T-cell (primary cell): ENCODE measurements around the gene YWHAH. TPM values are rescaled to one million over a fixed set of nuclear protein-coding genes. Genes with fewer than 3 reads are reported as not detected.

Experiments used
- ATAC-seq, 4 experiments: fragments of 200-7000 bp in 3 of 4; fragments of 150-1000 bp in 1 of 4; cut with Tn5 transposase; replicated peaks in 1 of 4; 1 replicate in 3 of 4; 2 replicates in 1 of 4; pipeline ENCODE4 v1.10.0; 2021; ENCODE audit warnings: moderate library complexity in 3 of 4, mild to moderate bottlenecking in 2 of 4, moderate number of reproducible peaks in 1 of 4
- CTCF ChIA-PET, 2 donors: fragments of 300-600 bp; sonication (Branson Sonifier 250); formaldehyde crosslinking; loops; one replicate each; lab custom pipeline; 2022; ENCODE audit warnings: antibody characterized with exemption in 2 of 2; lab: Charles Lee
- POLR2A ChIA-PET, 2 donors: fragments of 300-600 bp; sonication (Branson Sonifier 250); formaldehyde crosslinking; loops; one replicate each; lab custom pipeline; 2022; ENCODE audit warnings: antibody characterized with exemption in 2 of 2; lab: Charles Lee
- DNase-seq, 35 experiments: peaks; one replicate each; pipeline versions ENCODE4 v3.0.0 to v3.0.0-alpha.2; 2013 to 2023
- H3K27ac ChIP-seq: one replicate; pipeline ENCODE4 v1.5.1; 2013; ENCODE audit warnings: low read length
- H3K27me3 ChIP-seq, 2 experiments: replicated peaks in 1 of 2; 1 replicate in 1 of 2; 2 replicates in 1 of 2; pipeline versions ENCODE4 v1.6.1 to v1.7.0; 2013; ENCODE audit warnings: low read length in 1 of 2, mixed read lengths in 1 of 2; ENCODE audit not compliant: control insufficient read depth in 2 of 2, insufficient read depth in 2 of 2; ENCODE audit errors: extremely low read depth in 1 of 2
- H3K36me3 ChIP-seq, 2 donors: 1 replicate in 1 of 2; 2 replicates in 1 of 2; pipeline versions ENCODE4 v1.6.1 to v1.7.0; 2013; ENCODE audit warnings: low read length in 1 of 2; ENCODE audit not compliant: control insufficient read depth in 2 of 2, insufficient read depth in 1 of 2; ENCODE audit errors: extremely low read depth in 1 of 2
- H3K4me1 ChIP-seq, 2 experiments: 1 replicate in 1 of 2; 2 replicates in 1 of 2; pipeline versions ENCODE4 v1.6.1 to v1.7.0; 2013; ENCODE audit warnings: low read length in 2 of 2, mixed read lengths in 1 of 2; ENCODE audit not compliant: insufficient read depth in 2 of 2, control insufficient read depth in 1 of 2; ENCODE audit errors: extremely low read depth in 1 of 2
- H3K4me3 ChIP-seq, 2 donors: 1 replicate in 1 of 2; 2 replicates in 1 of 2; pipeline versions ENCODE4 v1.5.1 to v1.7.0; 2013; ENCODE audit warnings: mild to moderate bottlenecking in 2 of 2, low read length in 1 of 2, moderate library complexity in 1 of 2; ENCODE audit not compliant: control insufficient read depth in 1 of 2; ENCODE audit errors: extremely low read depth in 1 of 2
- H3K9me3 ChIP-seq: 2 replicates; pipeline ENCODE4 v1.7.0; 2013
- H3K27ac Mint-ChIP-seq, 2 donors: one replicate each; pipeline ENCODE4 v1.8.0; 2020 to 2021; ENCODE audit warnings: mild to moderate bottlenecking in 2 of 2, mixed read lengths in 2 of 2
- H3K27me3 Mint-ChIP-seq, 2 donors: one replicate each; pipeline ENCODE4 v1.8.0; 2021 to 2022; ENCODE audit warnings: mixed read lengths in 2 of 2
- H3K36me3 Mint-ChIP-seq: one replicate; pipeline ENCODE4 v1.8.0; 2021; ENCODE audit warnings: mixed read lengths
- H3K4me1 Mint-ChIP-seq, 3 donors: one replicate each; pipeline ENCODE4 v1.8.0; 2020 to 2022; ENCODE audit warnings: mixed read lengths in 3 of 3, mild to moderate bottlenecking in 1 of 3
- H3K4me3 Mint-ChIP-seq, 3 donors: one replicate each; pipeline ENCODE4 v1.8.0; 2020 to 2022; ENCODE audit warnings: mild to moderate bottlenecking in 3 of 3, mixed read lengths in 3 of 3, moderate library complexity in 3 of 3
- H3K9me3 Mint-ChIP-seq, 3 donors: one replicate each; pipeline ENCODE4 v1.8.0; 2020 to 2022; ENCODE audit warnings: mixed read lengths in 3 of 3
- WGBS: methylation state at CpG from one replicate; pipeline ENCODE4 v1.1.5; 2013; ENCODE audit warnings: missing lambda C conversion rate; ENCODE audit not compliant: insufficient coverage; 5-methylcytosine and 5-hydroxymethylcytosine counted together
- total RNA-seq, 35 experiments: library from RNA in 6 of 35; stranded (reverse) in 6 of 35; fragments of 120-200 nt in 1 of 35; gene quantifications; one replicate each; pipeline versions ENCODE4 v1.2.1 to v1.2.4 and lab custom pipeline; 2013 to 2026

The YWHAH gene
- total RNA-seq, 5 donors from 2014 or later (not counting 1 experiment from before 2014, with no cell fraction given): 17.7 to 49.5 (median 42.1) TPM

GRCh38 chr22:31909977-31910376 is 34.4 kb upstream of the YWHAH start:
- H3K27ac ChIP-seq: no peak overlapping the region
- H3K4me3 Mint-ChIP-seq: no peak overlapping the region
- 92% methylated on average over 4 of the region's 5 CpGs for WGBS
- no peaks in the 10 kb centered on the region for H3K9me3 ChIP-seq
- peaks cover 5 to 11% of the 10 kb centered on the region in 2 donors for H3K36me3 ChIP-seq
- ATAC-seq (no peak), DNase-seq (no peak)
- H3K4me1 Mint-ChIP-seq: no peaks in the 10 kb centered on the region
- H3K27me3 Mint-ChIP-seq: no peaks in the 10 kb centered on the region
- no peaks in the 10 kb centered on the region for H3K9me3 Mint-ChIP-seq
- CTCF ChIA-PET: no interaction called here
- POLR2A ChIA-PET: no interaction called here
- no peak overlapping the region for H3K4me3 ChIP-seq
- no peaks in the 10 kb centered on the region for H3K27me3 ChIP-seq
- no peak overlapping the region for H3K27ac Mint-ChIP-seq
- no peaks in the 10 kb centered on the region for H3K4me1 ChIP-seq
- H3K36me3 Mint-ChIP-seq: peaks cover 30% of the 10 kb centered on the region

- H3K4me1 Mint-ChIP-seq: peaks cover 0 to 2% (median 0%) of the 10 kb centered on the region in 3 donors
- H3K9me3 Mint-ChIP-seq: no peaks in the 10 kb centered on the region
- peaks cover 16% of the 10 kb centered on the region for H3K36me3 Mint-ChIP-seq
- CTCF ChIA-PET: no interaction called here
- Histone ChIP-seq H3K27me3 (no peaks in the 10 kb centered on the region), H3K36me3 (peaks cover under 1 to 5% of the 10 kb centered on the region in 2 donors), H3K27ac (no peak overlapping the region), H3K4me1 (no peaks in the 10 kb centered on the region), H3K4me3 (no peak overlapping the region), H3K9me3 (no peaks in the 10 kb centered on the region)
- H3K27ac Mint-ChIP-seq: no peak overlapping the region
- 100% methylated on average over 5 of the region's 7 CpGs for WGBS
- no peaks in the 10 kb centered on the region for H3K27me3 Mint-ChIP-seq
- ATAC-seq: no peak
- no peak for DNase-seq
- POLR2A ChIA-PET: no interaction called here
- no peak overlapping the region for H3K4me3 Mint-ChIP-seq
Observed at GRCh38 chr22:31911565-31912406, 32.5 kb upstream of the YWHAH start.

- Mint-ChIP-seq H3K9me3 (no peaks in the 10 kb centered on the region), H3K27ac (no peak overlapping the region), H3K27me3 (no peaks in the 10 kb centered on the region), H3K4me1 (peaks cover 0 to 6% (median 2%) of the 10 kb centered on the region in 3 donors), H3K4me3 (no peak overlapping the region), H3K36me3 (peaks cover 12% of the 10 kb centered on the region)
- Histone ChIP-seq H3K4me3 (no peak overlapping the region), H3K27ac (no peak overlapping the region), H3K27me3 (no peaks in the 10 kb centered on the region), H3K9me3 (no peaks in the 10 kb centered on the region), H3K36me3 (peaks cover 0 to 5% of the 10 kb centered on the region in 2 donors), H3K4me1 (peaks cover 0 to 4% of the 10 kb centered on the region in 2 experiments)
- ChIA-PET CTCF (no interaction called here), POLR2A (no interaction called here)
- no peak for ATAC-seq
- no peak for DNase-seq
- WGBS: no CpG with 5 or more reads among the region's 1 CpG
Observed at GRCh38 chr22:31912407-31912743, 32.0 kb upstream of the YWHAH start.

GRCh38 chr22:31915586-31915985 is 28.7 kb upstream of the YWHAH start:
- 100% methylated on average over 4 of the region's 10 CpGs for WGBS
- Mint-ChIP-seq H3K4me1 (peaks cover 0 to 10% (median 5%) of the 10 kb centered on the region in 3 donors), H3K27me3 (no peaks in the 10 kb centered on the region), H3K9me3 (no peaks in the 10 kb centered on the region), H3K27ac (no peak overlapping the region), H3K36me3 (no peaks in the 10 kb centered on the region), H3K4me3 (no peak overlapping the region)
- Histone ChIP-seq H3K27me3 (no peaks in the 10 kb centered on the region), H3K27ac (no peak overlapping the region), H3K4me1 (peaks cover 0 to 7% of the 10 kb centered on the region in 2 experiments), H3K9me3 (no peaks in the 10 kb centered on the region), H3K4me3 (no peak overlapping the region), H3K36me3 (no peaks in the 10 kb centered on the region)
- ChIA-PET CTCF (no interaction called here), POLR2A (no interaction called here)
- DNase-seq (no peak), ATAC-seq (no peak)

- WGBS: 30% methylated on average over 6 of the region's 17 CpGs
- no peaks in the 10 kb centered on the region for H3K36me3 ChIP-seq
- H3K9me3 ChIP-seq: no peaks in the 10 kb centered on the region
- H3K27me3 Mint-ChIP-seq: no peaks in the 10 kb centered on the region
- DNase-seq (peak in 1 of 35 experiments; percentile 28), ATAC-seq (peak in 1 of 4 experiments; percentile 35)
- H3K4me3 ChIP-seq: no peak overlapping the region
- H3K4me1 Mint-ChIP-seq: peaks cover 0 to 10% (median 5%) of the 10 kb centered on the region in 3 donors
- ChIA-PET POLR2A (no interaction called here), CTCF (no interaction called here)
- H3K4me3 Mint-ChIP-seq: peak overlapping the region in 1 of 3 donors; percentile 15
- no peaks in the 10 kb centered on the region for H3K36me3 Mint-ChIP-seq
- H3K9me3 Mint-ChIP-seq: no peaks in the 10 kb centered on the region
- H3K4me1 ChIP-seq: peaks cover 0 to 7% of the 10 kb centered on the region in 2 experiments
- H3K27ac Mint-ChIP-seq: peak overlapping the region in 1 of 2 donors; percentile 22
- no peaks in the 10 kb centered on the region for H3K27me3 ChIP-seq
- H3K27ac ChIP-seq: no peak overlapping the region
Observed at GRCh38 chr22:31917227-31917921, 27.0 kb upstream of the YWHAH start.

- Histone ChIP-seq H3K27me3 (peaks cover 0 to 10% of the 10 kb centered on the region in 2 experiments), H3K9me3 (no peaks in the 10 kb centered on the region), H3K27ac (no peak overlapping the region), H3K4me3 (no peak overlapping the region), H3K4me1 (peaks cover 0 to 7% of the 10 kb centered on the region in 2 experiments), H3K36me3 (no peaks in the 10 kb centered on the region)
- no peaks in the 10 kb centered on the region for H3K9me3 Mint-ChIP-seq
- no peak for DNase-seq
- ATAC-seq: no peak
- peaks cover 0 to 2% of the 10 kb centered on the region in 2 donors for H3K27me3 Mint-ChIP-seq
- peaks cover 0 to 13% (median 5%) of the 10 kb centered on the region in 3 donors for H3K4me1 Mint-ChIP-seq
- no peaks in the 10 kb centered on the region for H3K36me3 Mint-ChIP-seq
- WGBS: 80% methylated on average over 2 of the region's 3 CpGs
- no peak overlapping the region for H3K27ac Mint-ChIP-seq
- H3K4me3 Mint-ChIP-seq: no peak overlapping the region
- CTCF ChIA-PET: no interaction called here
- POLR2A ChIA-PET: no interaction called here
Observed at GRCh38 chr22:31919730-31920129, 24.6 kb upstream of the YWHAH start.
